SK-N-DZ (cell line): ENCODE data around the gene PLA2G4A. TPM values are rescaled to one million over a fixed set of nuclear protein-coding genes. Genes with fewer than 3 reads are reported as not detected.

Experiments used
- DNase-seq: peaks from one replicate; pipeline ENCODE4 v3.0.0-alpha.2; 2015; ENCODE audit warnings: low spot score
- polyA plus RNA-seq, 2 experiments: library from polyadenylated mRNA; depleted of rRNA; stranded (reverse); fragments of >200 nt; gene quantifications; 2 replicates each; pipeline ENCODE4 v1.2.3, GENCODE V29; 2014

PLA2G4A gene
- 0.27 TPM in 1 of 2 replicates, not detected in the other for polyA plus RNA-seq (2014; cell fraction: cytosol; rRNA removed)
- 0.09 TPM in 1 of 2 replicates, not detected in the other for polyA plus RNA-seq (2014; cell fraction: nucleus; rRNA removed)

GRCh38 chr1:186828611-186829454 lies at the start of gene PLA2G4A:
Gene PLA2G4A (plus strand): TSS chr1:186828949. CDS start chr1:186854355, 25,406 bp downstream.
- peak; percentile 8 for DNase-seq

DNA sequence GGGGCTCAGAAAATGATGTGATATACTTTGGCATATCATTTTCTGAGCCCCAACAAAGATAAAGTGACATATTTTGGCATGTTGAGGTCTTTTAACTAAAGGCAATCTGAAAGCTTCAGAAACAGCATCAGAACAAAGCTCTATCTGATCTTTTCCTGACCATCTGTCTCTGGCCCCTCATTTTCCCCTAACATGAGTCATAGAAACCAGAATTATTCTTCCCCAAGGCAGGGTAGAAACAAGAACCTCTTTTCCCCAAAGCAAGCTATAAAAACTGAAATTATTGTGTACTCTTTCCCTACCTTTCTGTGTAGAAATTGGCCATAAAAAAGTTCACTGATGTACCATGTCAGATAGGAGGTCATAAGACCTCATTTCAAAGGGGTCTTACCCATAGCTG lies 48.7 kb upstream of the PLA2G4A start:
- no peak for DNase-seq

- no peak for DNase-seq
Measured at GRCh38 chr1:186781730-186782129, 47.0 kb upstream of the PLA2G4A start.

GRCh38 chr1:186782791-186783190 lies 46.0 kb upstream of the PLA2G4A start:
- no peak for DNase-seq

DNA sequence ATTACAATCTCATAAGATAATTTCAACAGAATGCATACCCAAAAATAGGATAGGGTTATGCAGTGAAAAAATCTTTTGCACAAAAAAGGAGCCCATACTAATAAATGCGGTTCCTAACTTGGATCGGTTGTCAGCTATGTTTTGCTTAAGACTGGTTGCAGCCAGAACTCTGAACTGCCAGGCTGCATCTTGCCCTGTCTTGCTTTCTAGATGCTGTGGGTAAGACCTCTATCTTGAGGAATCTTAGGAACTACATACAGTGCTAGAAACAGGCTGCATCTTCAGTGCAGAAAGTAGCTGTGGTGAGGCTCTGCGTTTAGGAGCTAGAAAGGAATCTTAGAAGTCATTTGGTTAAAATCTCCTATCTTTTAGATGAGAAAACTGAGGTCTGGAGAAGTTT lies 45.6 kb upstream of the PLA2G4A start:
- DNase-seq, result no peak

DNA sequence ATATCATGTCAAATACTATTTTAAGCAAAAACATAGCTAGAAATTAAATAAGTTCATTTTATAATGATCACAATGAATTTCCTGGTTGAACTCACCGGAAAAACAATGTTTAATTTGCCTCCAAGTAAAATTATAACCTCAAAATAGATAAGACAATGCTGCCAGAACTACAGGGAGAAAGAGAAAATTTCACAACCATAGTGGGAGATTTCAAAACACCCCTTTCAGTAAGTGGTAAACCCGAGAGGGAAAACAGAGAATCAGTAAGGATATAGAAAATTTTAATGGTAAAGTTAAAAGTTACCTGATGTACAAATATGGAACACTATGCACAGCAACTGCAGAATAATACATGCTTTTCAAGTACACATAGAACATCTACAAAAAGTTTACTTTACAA lies 43.2 kb upstream of the PLA2G4A start:
- DNase-seq, result no peak

DNA sequence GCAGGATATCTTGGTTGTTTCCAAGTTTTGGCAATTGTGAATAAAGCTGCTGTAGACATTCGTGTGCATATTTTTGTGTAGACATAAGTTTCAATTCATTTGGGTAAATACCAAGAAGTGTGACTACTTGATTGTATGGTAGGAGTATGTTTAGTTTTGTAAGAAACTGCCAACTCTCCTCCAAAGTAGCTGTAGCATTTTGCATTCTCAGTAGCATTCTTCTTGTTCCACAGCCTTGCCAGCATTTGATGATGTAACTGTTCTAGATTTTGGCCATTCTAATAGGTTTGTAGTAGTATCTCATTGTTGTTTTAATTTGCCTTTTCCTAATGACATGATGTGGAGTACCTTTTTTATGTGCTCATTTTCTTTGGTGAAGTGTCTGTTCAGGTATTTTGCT lies 38.6 kb upstream of the PLA2G4A start:
- no peak for DNase-seq

GRCh38 chr1:186792870-186793581 lies 35.7 kb upstream of the PLA2G4A start:
- no peak for DNase-seq

GRCh38 chr1:186793582-186793927 lies 35.2 kb upstream of the PLA2G4A start:
- no peak for DNase-seq

- no peak for DNase-seq
Measured at GRCh38 chr1:186798960-186799688, 29.6 kb upstream of the PLA2G4A start.

- no peak for DNase-seq
Measured at GRCh38 chr1:186799689-186800054, 29.1 kb upstream of the PLA2G4A start.

GRCh38 chr1:186802388-186802787 lies 26.4 kb upstream of the PLA2G4A start:
- DNase-seq, result no peak

GRCh38 chr1:186804679-186805078 lies 24.1 kb upstream of the PLA2G4A start:
- DNase-seq, result no peak

DNA sequence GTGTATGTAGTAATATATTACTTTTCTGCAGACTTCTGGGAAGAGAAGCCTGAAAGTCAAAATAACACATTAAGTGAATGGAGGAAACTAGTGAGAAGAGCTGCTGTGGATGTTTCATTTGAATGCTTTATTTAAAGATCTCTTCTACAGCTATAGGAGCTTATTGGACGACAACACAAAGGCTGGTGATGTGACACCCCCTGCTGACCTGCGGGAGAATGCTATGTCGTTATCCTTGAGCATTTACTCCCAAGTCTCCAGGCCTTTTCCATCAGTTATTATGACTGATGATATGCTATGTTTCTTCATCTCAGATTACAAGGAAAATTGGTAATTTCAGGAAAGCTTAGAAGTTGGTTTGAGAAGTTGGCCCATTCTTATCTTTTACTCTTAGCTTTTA lies 22.3 kb upstream of the PLA2G4A start:
- peak; percentile 8 for DNase-seq

DNA sequence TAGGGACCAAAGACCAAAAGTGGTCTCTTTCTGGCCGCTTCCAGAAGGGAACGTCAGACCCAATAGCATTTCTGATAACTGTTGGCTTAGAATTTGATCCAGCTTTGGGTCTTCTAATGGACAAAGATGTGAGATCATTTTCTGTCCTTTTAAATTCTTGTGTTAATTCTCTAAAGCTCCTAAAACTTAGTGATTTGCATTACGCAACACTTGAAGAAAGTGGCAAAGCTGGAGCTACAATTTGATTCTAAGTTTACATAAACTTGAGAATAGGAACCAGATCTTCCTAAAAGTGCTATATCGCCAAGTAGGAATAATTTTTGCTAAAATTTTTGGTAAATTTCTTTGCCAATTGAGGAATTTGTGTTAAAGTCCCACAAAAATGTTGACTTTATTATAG lies 21.6 kb upstream of the PLA2G4A start:
- DNase-seq, result no peak

DNA sequence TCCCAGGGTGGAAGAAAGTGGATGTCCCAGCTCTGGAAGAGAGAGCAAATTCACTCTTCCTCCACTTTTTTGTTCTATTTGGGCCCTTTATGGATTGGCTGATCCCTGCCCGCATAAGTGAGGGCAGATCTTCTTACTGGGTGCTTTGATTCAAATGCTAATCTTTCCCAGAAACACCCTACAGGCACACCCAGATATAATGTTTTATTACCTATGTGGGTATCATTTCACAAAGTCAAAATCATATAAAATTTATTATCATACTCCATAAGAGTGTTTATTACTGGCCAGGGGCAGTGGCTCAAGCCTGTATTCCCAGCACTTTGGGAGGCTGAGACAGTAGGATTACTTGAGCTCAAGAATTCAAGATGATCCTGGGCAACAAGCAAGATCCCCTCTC lies 16.9 kb upstream of the PLA2G4A start:
- no peak for DNase-seq

- no peak for DNase-seq
Measured at GRCh38 chr1:186812570-186812969, 16.2 kb upstream of the PLA2G4A start.

- DNase-seq, result no peak
Measured at GRCh38 chr1:186813420-186813819, 15.3 kb upstream of the PLA2G4A start.

DNA sequence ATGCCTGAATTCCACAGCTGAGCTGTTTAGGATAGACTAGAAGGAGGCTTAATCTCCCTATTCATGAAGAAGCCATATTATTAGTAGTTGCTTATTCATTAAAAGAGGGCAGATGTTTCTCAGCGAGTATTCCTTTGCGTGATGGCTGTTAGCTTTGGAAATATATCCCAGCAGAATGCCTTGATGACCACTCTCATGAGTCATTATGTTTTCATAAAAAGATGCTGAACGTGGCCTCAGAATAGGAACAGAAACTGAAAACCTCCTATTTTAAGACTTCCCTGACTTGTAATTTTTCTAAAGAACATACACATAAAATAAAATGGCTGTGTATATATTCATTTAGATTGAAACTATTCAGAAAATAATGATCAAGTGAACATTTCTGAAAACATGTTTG lies 9.6 kb upstream of the PLA2G4A start:
- DNase-seq, result no peak

DNA sequence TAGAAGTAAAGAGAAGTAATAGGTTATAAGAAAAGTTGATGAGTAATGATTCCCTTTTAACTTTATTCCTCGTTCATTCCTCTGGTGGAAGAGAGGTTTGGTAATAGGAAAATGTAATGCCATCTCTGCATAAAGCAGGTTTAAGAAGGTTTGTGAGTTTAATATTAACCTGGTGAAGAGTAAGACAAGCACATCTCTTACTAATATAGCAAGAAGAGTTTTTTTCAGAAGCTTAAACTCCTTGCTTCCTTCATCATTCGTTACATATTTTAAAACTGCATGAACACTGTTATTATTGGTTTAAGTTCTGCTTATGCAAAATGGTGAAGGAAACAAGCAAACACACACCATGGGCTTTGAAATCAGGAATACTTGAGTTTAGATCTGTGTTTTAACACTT lies 9.2 kb upstream of the PLA2G4A start:
- DNase-seq, result no peak

DNA sequence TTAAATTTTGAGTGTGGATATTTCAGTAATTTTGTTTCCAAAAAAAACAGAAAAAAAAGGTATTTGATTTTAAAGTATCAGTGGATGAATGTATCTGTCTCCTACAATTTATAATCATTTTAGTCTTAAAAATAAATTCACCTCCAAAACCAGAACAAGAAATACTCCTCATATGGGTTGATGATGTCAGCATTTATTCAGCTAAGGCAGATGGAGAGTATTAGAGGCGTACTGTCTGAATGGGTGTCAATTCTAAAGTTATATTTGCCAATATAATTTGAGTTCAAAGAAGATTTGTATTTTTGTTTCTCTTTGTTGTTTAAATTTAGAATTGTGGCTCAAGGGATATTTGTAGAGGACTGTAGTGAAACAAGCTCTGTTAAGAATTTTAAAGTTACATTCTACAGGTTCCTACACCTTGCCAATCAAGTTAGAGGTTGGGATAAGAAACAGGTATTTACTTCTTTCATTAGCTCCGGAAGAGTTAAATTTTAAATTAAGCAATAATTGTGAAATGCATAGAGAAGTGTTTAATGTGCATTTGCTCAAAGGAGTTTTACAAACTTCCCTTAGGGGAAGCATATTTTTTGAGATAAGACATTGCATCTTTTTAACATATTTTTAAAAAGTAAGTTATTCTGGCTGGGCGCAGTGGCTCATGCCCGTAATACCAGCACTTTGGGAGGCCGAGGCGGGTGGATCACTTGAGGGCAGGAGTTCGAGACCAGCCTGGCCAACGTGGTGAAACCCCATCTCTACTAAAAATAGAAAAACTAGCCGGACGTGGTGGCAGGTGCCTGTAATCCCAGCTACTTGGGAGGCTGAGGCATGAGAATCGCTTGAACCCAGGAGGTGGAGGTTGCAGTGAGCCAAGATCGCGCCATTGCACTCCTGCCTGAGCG lies 1.2 kb downstream of the PLA2G4A start:
- no peak for DNase-seq
